Panc1 (cell line): Measurements from ENCODE around the gene CD2BP2.

Experiments
- CTCF ChIP-seq: fragments of 450-650 bp; IDR thresholded peaks from 2 replicates; pipeline ENCODE4 v1.5.1; 2017; ENCODE audit warnings: mild to moderate bottlenecking
- POLR2AphosphoS5 ChIP-seq: IDR thresholded peaks from 2 replicates; pipeline ENCODE4 v1.6.1; 2012; ENCODE audit warnings: mild to moderate bottlenecking, low read depth, low read length, moderate library complexity
- TCF7L2 ChIP-seq: IDR thresholded peaks from 2 replicates; pipeline ENCODE4 v1.6.1; 2011; ENCODE audit warnings: mild to moderate bottlenecking, low read depth, low read length, inconsistent platforms
- TF ChIP-seq, protein P1 (sequence below), 2 experiments: IDR thresholded peaks; 2 replicates each; pipeline ENCODE4 v1.6.1; 2011 to 2012; ENCODE audit warnings: low read depth in 2 of 2, control low read depth in 1 of 2, low read length in 1 of 2, mild to moderate bottlenecking in 1 of 2, moderate library complexity in 1 of 2; ENCODE audit not compliant: insufficient read depth in 1 of 2

DNA sequence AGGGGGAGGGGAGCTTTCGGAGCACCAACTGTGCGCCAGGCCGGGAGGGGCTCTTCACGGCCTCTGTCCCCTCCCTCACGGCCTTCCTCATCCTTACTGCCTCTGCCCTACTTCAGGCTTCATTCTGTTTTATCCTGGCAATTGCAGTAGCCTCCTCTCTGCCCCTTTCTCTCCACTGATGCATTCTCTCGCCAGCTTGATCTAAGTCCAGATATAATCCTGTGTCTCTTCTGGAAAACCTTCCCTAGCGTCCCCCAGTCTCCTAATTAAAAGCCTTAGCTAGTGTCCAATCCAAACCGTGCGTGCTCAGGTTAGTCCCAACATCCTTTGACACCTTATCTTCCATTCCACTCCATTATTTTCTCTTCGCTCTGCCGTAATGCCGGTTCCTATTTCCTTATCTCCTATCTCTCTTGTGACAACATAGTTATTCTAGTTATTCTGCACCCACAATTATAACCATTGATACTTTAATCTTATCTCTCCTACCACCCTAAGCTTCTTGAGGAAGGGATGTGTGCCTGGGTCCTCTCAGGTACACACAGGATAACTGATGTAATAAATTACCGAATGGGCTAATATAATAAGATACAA, 41.0 kb upstream of the CD2BP2 start:
- TF ChIP-seq CTCF (no peak), POLR2AphosphoS5 (no peak), TCF7L2 (no peak)
- TF ChIP-seq, protein P1, sequence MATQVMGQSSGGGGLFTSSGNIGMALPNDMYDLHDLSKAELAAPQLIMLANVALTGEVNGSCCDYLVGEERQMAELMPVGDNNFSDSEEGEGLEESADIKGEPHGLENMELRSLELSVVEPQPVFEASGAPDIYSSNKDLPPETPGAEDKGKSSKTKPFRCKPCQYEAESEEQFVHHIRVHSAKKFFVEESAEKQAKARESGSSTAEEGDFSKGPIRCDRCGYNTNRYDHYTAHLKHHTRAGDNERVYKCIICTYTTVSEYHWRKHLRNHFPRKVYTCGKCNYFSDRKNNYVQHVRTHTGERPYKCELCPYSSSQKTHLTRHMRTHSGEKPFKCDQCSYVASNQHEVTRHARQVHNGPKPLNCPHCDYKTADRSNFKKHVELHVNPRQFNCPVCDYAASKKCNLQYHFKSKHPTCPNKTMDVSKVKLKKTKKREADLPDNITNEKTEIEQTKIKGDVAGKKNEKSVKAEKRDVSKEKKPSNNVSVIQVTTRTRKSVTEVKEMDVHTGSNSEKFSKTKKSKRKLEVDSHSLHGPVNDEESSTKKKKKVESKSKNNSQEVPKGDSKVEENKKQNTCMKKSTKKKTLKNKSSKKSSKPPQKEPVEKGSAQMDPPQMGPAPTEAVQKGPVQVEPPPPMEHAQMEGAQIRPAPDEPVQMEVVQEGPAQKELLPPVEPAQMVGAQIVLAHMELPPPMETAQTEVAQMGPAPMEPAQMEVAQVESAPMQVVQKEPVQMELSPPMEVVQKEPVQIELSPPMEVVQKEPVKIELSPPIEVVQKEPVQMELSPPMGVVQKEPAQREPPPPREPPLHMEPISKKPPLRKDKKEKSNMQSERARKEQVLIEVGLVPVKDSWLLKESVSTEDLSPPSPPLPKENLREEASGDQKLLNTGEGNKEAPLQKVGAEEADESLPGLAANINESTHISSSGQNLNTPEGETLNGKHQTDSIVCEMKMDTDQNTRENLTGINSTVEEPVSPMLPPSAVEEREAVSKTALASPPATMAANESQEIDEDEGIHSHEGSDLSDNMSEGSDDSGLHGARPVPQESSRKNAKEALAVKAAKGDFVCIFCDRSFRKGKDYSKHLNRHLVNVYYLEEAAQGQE (IDR thresholded peaks at IDR 0.05; ENCODE audit: insufficient read depth in 1 of 2, low read depth in 2 of 2, low read length in 1 of 2), result no peak
